GM18508 (cell line): Measurements from ENCODE around the gene MIR17HG.
"Not testable (repeated sequence)": the region's sequence is repeated elsewhere in the genome, so short reads cannot be mapped to it uniquely, and the experiment has no call there.

ENCODE experiments used
- ATAC-seq: cut with Tn5 transposase; IDR thresholded peaks from one replicate; pipeline ENCODE4 v1.9.1; 2021; ENCODE audit warnings: moderate number of reproducible peaks; ENCODE audit not compliant: insufficient read depth, unreplicated experiment

The MIR17HG gene

DNA sequence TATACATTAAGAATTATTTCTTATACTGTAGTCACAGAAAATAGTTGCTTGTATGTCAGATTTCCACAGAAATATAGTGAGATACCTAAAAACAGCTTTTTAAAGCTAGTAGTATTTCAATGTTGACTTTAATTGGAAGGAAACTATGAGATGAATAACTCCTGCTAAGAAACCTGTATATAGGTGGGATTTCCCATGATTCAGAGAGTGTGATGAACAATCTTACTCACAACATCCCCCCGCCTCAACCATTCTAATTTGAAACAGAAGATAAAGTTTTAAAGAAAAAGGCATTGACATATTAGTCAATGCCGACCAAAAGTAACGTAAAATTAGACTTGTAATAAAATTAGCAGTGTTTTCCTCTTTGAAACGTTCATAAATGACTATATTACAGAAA, 1.4 kb upstream of the MIR17HG start:
- no peak for ATAC-seq

DNA sequence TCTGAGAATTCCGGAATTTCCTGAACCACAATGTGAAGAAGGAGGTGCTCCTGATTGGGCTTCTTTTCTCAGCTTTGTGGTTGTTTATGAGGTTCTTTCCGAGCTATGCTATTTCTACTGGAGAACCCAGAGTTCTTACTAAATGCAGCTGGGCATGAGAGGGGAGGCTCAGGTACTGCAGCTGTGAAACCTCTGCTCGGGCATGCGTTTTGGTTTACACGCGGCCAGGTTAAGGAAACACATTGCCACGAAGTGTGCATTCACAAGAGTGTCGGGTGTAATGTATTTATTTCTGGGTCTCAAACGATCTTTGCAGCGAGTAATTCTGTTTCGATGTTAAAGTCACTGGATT, 661 bp upstream of the MIR17HG start:
- peak; percentile 20 for ATAC-seq

DNA sequence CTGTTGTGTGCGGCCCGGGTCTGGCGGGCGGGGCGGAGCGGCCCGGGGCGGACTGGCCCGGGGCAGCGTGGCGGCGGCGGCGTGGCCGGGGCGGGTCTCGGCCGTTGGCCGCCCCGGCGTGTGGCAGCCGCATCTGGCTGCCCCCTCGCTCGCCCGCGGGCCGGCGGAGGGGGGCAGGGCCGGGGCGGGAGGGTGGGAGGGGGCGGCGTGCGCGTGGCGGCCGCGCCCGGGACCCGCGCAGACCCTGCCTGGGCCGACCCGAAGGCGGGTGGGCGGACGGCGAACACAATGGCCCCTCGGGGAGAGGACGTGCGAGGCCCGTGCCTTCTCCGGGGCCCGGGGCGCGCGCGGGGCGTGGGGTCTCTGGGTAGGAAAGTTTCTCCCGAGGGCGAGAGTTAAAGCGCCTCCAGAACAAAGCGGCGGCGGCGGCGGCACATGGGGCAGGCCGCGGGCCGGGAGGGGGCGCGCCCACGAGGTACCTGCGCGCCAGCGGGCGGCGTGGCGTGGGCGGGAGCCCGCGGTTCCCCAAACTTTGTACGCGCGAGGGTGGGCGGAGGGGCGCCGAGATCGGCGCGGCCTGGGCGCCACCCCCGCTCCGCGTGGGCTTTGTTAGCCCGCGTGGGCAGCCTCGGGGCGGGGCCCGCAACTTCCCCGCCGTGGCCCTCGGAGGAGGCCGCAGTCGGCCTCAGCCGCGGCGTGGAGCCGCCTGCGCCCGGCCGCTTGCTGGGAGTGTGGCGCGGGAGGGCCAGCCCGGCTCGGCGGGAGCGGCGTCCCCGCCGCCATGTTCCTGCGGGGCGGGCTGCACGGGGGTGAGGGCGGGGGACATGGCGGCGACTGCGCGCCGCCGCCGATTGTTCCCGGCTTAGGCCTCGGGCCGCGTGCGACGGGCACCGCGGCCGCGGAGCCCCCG, 764 bp downstream of the MIR17HG start:
- no peak for ATAC-seq

DNA sequence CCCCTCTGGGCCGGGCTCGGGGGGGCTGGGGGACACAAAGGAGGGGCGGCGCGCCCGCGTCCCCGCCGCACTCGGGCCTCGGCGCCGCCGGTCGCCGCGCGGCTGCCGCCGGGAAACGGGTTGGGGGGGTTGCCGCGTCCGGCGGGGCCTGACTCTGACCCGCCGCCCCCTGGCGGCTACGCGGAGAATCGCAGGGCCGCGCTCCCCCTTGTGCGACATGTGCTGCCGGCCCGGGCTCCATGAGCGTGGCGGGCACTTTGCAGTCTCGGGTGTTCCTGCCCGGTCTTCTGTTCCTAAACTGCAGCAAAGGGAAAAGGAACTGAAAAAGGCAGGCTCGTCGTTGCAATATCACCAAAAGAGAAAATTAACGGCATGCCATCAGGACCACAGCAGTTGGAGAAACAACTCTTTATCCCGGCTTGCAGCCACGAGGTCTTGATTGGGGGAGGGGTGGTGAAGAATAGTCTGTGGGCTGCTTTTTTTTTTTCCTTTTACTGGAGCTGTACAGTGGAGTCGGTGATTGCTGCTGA, 1.5 kb downstream of the MIR17HG start:
- no peak for ATAC-seq

DNA sequence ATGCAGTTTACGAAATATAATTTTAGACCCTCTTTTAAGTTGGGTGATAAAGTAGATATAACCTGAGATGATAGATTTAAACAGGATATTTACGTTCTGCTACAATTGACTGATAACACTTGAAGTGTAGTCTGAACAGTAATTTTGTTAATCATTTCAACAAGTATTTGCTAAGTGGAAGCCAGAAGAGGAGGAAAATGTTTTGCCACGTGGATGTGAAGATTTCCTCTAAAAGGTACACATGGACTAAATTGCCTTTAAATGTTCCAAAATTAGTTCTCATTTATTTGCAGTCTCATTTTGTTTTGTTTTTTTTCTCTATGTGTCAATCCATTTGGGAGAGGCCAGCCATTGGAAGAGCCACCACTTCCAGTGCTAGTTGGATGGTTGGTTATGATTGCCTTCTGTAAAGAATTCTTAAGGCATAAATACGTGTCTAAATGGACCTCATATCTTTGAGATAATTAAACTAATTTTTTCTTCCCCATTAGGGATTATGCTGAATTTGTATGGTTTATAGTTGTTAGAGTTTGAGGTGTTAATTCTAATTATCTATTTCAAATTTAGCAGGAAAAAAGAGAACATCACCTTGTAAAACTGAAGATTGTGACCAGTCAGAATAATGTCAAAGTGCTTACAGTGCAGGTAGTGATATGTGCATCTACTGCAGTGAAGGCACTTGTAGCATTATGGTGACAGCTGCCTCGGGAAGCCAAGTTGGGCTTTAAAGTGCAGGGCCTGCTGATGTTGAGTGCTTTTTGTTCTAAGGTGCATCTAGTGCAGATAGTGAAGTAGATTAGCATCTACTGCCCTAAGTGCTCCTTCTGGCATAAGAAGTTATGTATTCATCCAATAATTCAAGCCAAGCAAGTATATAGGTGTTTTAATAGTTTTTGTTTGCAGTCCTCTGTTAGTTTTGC, 2.8 kb downstream of the MIR17HG start:
- no peak for ATAC-seq

DNA sequence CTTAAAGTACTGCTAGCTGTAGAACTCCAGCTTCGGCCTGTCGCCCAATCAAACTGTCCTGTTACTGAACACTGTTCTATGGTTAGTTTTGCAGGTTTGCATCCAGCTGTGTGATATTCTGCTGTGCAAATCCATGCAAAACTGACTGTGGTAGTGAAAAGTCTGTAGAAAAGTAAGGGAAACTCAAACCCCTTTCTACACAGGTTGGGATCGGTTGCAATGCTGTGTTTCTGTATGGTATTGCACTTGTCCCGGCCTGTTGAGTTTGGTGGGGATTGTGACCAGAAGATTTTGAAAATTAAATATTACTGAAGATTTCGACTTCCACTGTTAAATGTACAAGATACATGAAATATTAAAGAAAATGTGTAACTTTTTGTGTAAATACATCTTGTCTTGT, 3.6 kb downstream of the MIR17HG start:
- no peak for ATAC-seq

DNA sequence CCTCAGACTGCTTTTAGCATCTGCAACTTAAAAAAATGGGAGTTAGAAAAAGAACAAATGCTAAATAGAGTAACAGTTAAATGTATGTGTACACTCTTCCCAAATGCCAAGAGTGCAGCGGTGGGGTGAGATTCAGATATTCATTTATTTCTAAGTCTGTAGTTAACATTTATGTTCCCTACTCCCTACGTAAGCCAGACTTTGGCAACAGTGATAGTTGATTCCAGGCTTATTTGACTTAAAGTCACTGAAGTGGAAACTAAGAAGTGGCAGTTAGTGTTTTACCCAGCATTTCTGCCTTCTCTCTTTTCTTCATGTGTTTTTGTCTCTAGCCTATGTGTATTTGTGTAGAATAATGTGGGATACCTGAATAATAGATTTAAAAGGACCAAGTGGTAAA, 4.5 kb downstream of the MIR17HG start:
- ATAC-seq: no peak

DNA sequence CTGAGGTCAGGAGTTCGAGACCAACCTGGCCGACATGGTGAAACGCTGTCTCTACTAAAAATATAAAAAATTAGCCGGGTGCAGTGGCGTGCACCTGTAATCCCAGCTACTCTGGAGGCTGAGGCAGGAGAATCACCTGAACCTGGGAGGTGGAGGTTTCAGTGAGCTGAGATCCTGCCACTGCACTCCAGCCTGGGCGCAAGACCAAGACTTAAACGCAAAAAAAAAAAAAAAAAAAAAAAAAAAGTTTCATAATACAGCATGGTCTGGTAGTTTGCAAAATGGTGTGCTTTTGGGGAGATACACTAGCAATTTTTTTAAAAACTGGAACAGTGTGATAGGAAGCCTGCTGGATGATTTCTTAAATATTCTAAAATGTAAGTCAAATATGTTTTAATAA, 5.4 kb downstream of the MIR17HG start:
- not testable (repeated sequence) for ATAC-seq

DNA sequence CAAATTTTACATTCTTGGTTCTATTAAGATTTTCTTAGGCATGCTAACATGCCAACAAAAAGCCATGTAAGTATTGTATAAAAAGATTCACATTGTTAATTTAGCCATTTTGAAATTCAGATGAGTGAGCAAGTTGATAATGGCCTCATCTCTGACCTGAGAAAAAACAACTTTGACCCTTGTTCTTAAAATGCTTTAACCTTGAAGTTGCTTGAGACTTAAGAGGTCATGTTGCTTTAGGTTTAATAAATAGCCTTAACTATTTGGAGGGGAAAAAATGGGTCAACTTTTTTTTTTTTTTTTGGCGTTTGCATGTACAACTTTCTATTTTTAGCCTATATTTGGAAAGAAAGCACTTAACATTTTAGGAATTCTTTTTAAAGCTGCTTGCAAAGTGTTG, 6.0 kb downstream of the MIR17HG start:
- no peak for ATAC-seq

DNA sequence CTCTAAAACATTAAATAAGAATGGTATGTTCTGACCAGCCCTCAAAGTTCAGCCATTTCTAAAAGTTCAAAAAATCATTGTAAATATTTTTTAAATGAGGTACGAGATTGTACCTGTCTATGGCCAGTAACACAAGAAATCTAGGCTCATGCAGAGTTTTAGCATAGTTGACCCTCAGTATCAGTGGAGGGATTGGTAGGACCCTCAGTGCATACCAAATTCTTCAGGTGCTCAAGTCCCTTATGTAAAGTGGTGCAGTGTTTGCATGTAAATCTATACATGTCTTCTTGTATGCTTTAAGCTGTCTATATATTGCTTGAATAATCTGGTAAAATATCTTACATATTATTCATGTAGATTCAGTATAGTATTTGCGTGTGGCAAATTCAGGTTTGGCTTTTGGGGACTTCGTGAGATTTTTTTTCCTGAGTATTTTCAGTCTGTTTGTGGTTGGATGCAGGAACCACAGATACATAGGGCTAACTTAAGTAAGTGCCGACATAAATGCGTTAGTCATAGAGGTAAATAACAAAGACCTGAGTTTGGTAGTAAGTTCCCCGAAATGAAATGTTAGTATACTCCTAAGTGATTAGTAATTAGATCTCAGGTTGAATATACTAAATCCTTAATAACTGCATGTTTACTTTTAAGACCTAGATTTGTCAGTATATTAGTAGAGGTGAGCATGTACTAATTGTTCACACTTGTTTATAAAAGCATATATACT, 7.8 kb downstream of the MIR17HG start:
- no peak for ATAC-seq

DNA sequence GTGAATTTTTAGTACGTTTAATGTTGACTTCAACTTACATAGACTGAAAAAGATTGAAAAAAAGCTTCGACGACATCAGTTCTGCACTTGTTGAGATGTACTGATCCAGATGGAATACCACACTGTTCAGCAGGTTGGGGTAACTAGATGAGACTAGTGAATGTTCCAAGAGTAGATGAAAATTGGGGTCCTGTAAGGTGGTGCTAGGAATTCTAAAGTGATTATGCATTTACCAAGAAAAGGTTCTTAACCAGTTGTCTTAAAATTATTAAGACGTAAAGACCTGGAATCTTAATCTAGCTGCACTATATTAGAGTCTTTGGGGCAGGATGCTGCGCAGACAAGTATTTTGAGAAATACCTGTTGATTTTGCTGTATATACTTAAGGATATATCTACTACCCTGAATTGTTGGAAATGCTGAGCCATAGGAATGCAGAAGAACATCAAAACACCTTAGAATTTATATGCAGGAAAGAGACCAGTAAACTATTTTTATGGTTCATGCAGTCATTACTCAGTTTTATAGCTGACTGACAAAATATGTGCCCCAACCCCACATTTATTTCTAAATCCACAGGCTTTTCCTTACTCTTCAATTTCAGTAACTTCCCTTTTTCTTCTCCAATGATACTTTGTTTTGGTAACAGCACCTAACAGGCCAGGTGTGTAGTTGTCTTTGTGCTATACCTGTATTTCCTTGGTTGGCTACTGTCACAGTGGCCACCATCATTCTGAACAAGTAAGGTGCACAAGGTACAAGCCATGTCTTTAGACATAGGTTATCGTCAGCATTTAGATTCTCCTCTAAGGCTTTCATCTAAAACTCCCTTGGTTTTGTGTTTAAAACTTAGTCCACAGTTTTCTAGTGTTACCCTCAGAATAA, 8.6 kb downstream of the MIR17HG start:
- ATAC-seq: no peak

DNA sequence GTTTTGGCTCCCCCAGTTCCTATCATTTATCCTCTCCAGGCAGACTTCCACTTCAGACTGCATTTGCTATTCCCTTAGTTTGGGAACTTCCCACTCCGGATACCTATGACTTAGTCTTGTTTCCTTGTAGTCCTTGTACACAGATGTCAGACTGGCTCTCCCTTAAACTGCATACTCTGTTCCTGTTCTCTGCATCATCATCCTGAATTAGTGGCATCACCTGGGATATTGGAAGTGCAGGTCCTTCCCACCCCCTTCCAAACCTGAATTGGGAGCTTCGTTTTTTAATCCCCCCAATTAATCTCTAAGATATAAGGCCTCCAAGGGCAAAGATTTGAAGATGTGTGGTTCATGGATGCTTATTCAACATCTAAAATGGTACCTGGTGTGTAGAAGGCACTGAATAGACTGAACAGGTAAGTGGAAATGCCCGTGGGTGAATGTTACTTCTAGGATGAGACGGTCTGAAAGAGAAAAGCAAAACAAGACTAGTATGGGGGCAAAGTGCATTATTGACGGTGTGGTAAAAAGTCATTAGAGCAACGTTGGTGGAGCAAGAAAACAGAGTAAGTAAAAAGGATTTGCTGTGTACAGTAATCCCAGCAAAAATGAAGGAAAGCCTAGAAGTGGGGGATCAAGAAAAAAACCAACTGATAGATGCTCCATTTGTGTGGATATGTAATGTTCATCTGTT, 9.6 kb downstream of the MIR17HG start:
- no peak for ATAC-seq

DNA sequence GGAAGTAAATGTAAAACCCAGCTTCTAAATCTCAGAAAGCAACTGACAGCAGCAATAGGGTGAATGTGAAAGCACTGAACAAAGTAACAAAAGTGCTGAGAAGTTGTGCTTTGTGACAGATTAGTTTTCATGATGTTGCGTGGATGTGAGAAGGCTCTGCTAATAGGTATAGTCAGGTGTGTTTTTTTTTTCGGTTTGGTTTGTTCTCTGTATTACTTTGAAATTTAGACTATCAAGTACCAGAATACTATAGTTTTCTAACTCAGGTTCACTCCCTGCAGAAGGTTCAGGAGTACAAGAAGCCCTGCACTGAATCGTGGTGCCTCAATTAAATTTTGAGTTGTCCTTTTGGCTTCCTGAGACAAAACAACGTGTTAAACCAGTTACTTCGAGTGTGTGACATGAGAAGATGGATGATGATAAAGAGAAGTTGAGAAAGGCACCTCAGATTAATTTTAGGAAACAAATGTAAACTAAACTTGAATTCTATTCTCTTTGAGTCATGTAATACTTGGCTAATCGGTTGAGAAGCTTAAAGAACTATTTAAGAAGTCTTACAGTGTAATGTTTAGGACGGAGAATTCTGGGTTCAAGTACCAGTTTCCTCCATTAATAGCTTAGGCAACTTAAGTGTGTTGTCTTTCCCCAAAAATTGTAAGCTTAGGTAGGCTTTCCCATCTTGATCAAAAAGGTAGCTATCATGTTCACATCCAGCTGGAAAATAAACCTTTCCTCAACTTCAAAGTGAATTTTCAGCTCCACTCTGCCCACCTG, 10.3 kb downstream of the MIR17HG start:
- ATAC-seq: no peak

DNA sequence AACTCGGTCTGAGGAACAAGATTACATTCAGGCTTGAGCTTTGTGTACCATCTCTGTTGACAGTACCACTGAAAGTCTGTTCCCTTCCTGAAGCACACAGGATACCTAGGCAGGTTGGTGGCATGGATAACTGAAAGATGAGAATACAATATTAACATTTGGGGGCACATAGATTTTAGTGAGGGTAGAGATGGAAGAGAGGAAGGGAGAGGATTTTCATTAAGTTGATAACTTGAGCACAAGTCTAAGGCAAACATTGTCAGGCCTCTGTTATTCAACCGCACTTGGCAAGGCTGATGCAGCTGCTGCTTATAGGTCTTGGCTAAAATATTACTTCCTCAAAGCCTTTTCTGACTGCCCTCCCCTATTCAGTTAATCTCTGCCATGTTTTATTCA, 10.9 kb downstream of the MIR17HG start:
- no peak for ATAC-seq

DNA sequence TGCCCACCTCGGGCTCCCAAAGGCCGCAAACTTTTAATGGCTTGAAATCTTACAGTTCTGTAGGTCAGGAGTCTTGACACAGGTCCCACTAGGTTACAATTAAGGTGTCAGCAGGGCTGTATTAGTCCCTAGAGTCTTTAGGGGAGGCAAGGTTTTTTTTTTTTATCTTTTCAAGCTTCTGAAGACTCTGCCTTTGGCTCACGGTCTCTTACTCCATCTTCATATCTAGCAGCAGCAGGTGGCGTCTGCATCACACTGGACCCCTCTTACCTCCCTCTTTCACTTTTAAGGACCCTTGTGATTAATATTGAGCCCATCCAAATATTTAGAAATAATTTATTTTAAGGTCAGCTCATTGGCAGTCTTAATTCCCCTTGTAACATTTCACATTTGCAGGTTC, 11.6 kb downstream of the MIR17HG start:
- ATAC-seq: no peak

DNA sequence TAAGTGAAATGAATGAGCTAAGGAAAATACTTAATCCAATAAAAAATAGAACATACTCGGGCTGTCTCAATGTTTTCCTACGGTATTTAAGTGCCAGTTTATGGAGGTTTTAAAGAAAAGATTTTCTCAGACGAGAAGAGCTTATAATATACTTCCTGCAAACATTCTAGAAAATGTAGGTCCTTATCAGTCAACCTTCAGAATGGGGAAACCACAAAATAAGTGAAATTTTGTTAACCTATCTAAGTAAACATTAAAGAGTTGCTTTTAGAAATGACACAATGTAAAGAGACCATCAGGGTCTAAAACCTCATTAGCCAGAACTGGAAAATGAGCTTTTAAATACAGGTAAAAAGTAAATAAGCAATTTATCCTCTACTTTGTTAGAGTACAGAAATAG, 12.1 kb downstream of the MIR17HG start:
- ATAC-seq: no peak

DNA sequence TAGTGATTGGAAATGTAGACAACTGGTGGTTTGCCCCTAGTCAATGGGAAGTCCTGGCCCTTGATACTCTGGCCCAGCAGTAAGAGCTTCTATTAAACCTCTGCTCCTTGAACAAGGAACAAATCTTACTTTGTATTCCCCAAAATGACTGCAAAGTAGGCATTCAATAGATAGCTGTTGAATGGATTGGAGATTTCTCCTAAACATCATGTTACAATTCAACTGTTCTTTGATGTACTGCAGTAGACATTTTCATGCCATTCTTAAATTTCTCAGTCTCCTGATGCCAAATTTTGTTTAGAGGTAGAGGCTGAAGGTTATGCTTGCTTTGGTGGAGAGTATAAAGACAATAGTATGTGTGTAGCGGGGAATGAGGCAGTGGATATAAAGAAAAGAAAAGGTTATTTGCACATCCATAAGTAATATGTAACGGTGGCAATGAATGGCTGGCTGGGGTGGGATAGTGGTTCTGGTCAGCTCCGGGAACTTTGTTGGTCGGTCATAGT, 12.8 kb downstream of the MIR17HG start:
- no peak for ATAC-seq

DNA sequence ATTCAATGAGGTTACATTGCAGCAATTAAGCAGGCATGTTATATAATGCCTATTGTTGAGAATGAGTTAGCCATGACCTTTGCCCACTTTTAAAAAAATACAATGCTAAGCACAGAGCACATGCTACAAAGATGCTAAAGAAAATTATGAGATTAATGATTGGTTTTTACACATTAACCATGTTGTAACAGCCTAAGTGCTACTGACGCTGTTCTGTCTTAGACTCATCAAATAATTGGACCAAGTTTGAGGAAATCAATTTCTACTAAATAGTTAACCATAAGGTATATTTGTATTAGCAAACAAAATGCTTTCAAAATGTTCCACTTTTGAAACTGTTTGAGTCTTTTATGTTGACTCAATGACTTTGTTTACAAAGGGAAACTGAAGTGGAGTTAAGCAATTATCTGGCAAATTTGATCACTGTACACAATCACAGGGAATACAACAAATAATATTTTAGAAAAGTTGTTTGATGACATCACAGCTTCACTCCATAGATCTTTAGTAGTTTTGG, 14.3 kb downstream of the MIR17HG start:
- ATAC-seq: no peak
